Activated CD4-positive, alpha-beta T cell treated with anti-CD3 and anti-CD28 coated beads, Interleukin-2, amount 50 U/mL, for 48 hours (primary cell): Measurements from ENCODE around the gene ZNF689.
"Not testable (repeated sequence)": the region's sequence is repeated elsewhere in the genome, so short reads cannot be mapped to it uniquely, and the experiment has no call there.

Source experiments
- DNase-seq, 2 experiments: peaks; one replicate each; pipeline ENCODE4 v3.0.0-alpha.2; 2020

ZNF689 gene

GRCh38 chr16:30590869-30591268 is 19.3 kb downstream of the ZNF689 start:
- not testable (repeated sequence) for DNase-seq

DNA sequence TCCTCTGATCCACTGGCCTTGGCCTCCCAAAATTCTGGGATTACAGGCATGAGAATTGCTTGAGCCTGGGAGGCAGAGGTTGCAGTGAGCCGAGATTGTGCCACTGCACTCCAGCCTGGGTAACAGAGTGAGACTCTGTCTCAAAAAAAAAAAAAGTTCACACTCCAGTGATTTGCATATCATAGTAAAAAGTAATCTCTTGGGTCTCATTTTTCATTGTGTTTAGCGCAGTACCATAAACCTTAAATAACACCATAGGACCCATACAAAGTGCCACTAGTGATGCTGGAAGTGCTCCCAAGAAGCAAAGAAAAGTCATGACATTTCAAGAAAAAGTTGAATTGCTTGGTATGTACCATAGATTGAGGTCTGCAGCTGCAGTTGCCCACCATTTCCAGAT is 20.6 kb downstream of the ZNF689 start:
- not testable (repeated sequence) for DNase-seq

DNA sequence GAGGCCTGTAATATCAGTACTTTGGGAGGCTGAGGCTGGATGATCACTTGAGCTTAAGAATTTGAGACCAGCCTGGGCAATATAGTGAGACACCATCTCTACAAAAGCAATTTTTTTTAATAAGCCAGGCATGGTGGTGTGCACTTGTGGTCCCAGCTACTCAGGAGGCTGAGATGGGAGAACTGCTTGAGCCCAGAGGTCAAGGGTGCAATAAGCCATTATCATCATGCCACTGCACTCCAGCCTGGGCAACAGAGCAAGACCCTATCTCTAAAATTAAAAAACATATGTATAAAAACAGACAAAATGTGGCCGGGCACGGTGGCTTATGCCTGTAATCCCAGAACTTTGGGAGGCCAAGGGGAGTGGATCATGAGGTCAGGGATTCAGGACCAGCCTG is 21.5 kb downstream of the ZNF689 start:
- DNase-seq = no peak

GRCh38 chr16:30585400-30586191 is 24.6 kb downstream of the ZNF689 start, which contains the start of gene ZNF785:
Gene ZNF785, minus strand, starts transcription at chr16:30585697. Its CDS starts 86 bp downstream, at chr16:30585611.
- peak; percentile 92 to 95 for DNase-seq

DNA sequence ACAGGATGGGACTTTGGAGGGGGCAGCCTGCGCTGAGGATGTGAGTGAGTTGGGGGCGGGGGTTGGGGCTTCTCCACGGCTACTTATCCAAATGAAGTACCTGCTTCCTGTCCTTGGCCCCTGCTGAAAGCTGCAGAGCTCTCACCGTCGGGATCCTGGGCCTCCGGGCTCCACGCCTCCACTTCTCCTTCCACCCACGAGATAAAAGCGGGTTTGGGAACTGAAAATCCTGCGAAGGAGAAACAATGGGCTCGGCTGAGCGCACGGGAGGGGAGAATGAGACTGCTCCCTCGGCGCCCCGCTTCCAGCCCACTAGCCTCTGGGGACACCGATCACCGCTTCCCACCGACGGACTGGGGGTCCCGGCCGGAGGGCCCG is 25.2 kb downstream of the ZNF689 start:
- DNase-seq = no peak

GRCh38 chr16:30582611-30583340 is 27.4 kb downstream of the ZNF689 start:
- DNase-seq = no peak

DNA sequence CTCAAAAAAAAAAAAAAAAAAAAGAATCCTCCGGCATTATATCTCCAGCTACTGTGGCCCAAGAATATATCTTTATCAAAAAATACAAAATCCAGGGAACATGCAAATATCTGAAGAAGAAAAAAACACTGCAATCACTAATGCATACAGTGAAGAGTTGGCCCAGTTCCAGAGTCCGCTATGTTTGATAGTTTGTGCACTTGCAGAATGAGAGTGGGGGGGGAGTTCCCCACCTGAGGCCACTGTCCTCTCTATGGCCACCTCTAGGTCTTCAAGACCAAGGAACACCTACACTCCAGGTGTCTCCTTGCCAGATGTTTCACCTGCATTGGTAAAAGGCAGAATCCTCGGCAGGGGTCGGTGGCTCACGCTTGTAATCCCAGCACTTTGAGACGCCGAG is 28.7 kb downstream of the ZNF689 start:
- DNase-seq = no peak

DNA sequence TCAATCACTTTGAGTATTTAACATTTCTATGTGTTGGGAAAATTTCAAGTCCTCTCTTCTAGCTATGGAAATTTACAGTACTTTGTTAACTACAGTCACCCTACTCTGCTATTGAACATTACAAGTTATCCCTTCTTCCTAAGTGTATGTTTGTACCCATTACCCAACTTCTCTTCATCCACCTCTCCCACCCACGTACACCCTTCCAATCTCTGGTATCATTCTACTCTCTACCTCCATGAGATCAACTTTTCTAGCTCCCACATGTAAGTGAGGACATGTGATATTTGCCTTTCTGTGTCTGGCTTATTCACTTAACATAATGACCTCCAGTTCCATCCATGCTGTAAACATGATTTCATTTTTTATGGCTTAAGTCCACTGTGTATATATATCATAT is 35.5 kb downstream of the ZNF689 start:
- DNase-seq = no peak

- peak; percentile 91 to 93 for DNase-seq
Measured at GRCh38 chr16:30571445-30572322, 38.5 kb downstream of the ZNF689 start, which contains the start of gene ZNF688. Gene ZNF688, minus strand, starts transcription at chr16:30571714. Its CDS starts 85 bp downstream, at chr16:30571629.

DNA sequence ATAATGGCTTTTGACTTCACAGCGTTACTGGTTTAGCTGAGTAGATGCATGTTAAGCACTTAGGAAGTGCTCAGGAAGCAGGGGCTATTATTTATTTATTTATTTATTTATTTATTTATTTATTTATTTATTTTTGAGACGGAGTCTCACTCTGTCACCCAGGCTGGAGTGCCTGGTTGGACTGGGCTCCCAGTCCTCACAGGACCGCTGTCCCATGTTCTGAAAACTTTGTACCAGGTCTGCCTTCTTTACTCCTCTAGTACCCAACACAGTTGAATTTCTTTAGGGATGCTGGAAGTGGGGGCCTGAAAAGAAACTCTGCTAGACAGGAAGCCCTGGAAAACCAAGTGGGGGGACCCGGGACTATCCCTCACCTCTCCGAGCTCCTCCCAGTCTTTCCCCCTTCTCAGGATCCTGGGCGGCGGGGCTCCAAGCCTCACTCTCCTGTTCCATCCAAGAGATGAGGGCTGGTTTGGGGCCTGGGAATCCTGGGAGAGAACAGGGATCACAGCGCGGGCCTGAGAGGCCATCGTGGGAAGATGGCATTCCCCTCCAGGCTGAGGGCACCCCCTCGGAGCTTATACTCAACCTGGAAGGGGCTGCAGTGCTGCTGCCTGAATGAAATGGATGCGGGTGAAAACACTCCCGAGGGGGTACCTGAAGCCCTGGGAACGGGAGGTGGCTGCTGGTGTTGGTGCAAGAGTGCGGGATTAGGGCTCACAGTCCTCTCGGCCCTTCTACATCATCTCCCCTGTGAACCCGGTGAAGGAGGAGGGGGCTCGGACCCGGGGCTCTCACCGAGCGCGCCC is 39.3 kb downstream of the ZNF689 start:
- DNase-seq = peak in 1 of 2 experiments; percentile 33

GRCh38 chr16:30569746-30570635 is 40.2 kb downstream of the ZNF689 start:
- DNase-seq = no peak

- DNase-seq = no peak
Measured at GRCh38 chr16:30569281-30569680, 40.9 kb downstream of the ZNF689 start.

- DNase-seq = peak; percentile 38 to 42
Measured at GRCh38 chr16:30567991-30568638, 42.1 kb downstream of the ZNF689 start.

- DNase-seq = peak; percentile 67 to 76
Measured at GRCh38 chr16:30567160-30567990, 42.8 kb downstream of the ZNF689 start.

DNA sequence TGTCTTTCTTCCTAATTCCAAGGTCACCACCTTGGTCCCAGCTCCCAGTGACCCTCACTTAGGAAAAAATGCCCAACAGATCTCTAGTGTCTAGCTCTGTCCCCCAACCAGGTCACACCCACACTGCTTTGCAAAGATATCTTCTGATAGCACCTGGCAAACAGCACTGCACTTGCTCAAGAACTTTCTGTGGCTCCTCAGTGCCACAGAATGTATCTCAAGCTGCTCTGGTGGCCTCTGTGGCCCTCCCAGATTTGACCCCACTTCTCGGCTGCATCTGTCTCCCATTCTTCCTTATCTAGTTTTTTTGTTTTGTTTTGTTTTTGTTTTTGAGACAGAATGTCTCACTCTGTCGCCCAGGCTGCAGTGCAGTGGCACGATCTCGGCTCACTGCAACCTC is 43.7 kb downstream of the ZNF689 start:
- no peak for DNase-seq

DNA sequence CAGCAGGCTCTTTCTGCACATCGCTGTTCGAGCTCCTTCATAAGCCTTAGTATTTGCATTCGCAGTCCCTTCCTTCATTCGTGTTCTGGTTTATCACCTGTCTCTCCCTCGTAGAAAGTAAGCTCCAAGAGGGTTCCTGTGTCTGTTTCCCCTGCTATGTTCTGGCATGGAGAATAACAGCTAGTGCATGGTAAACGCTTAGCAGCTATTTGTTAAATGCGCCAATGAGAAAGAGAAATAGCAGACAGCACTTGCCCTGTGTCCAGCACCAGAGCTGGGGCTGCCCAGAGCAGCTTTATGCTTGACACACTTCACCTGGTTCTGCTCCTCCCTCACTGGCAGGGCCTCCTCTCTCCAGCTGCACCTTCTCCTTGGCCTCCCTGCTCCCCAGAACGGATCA is 44.2 kb downstream of the ZNF689 start:
- DNase-seq = no peak

DNA sequence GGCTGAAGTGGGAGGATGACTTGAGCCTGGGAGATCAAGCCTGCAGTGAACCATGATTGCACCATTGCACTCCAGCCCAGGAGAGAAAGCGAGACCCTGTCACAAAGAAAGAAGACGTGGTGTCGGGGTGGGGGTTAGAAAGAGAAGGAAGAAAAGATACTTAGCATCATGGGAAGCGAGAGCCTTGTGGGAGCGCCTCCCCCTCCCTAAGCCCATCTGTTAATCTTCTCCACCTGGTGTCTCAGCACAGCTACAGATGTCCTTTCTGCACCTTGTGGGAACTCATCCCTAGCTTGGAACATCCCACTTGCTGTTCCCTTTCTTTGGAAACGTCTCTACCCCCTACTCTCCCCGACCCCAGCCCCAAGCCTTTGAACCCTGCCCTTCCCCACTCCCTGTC is 44.7 kb downstream of the ZNF689 start:
- DNase-seq = no peak

DNA sequence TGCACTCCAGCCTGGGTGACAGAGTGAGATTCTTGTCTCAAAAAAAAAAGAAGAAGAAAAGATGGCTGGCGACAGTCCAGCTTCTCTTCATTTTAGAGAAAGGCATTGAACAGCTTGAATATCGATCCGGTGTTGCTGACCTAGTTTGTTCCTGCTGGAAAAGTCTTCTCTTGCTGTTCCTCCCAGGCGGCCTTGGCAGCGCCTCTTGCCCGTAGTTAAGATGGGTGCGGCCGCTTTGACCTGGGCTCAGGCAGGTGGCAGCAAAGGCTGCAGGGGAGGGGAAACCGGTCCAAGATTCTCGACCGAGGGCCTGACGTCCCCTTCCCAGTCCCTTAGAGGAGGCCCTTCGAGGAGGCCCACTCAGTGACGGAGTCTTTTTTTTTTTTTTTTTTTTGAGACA is 48.2 kb downstream of the ZNF689 start:
- no peak for DNase-seq

DNA sequence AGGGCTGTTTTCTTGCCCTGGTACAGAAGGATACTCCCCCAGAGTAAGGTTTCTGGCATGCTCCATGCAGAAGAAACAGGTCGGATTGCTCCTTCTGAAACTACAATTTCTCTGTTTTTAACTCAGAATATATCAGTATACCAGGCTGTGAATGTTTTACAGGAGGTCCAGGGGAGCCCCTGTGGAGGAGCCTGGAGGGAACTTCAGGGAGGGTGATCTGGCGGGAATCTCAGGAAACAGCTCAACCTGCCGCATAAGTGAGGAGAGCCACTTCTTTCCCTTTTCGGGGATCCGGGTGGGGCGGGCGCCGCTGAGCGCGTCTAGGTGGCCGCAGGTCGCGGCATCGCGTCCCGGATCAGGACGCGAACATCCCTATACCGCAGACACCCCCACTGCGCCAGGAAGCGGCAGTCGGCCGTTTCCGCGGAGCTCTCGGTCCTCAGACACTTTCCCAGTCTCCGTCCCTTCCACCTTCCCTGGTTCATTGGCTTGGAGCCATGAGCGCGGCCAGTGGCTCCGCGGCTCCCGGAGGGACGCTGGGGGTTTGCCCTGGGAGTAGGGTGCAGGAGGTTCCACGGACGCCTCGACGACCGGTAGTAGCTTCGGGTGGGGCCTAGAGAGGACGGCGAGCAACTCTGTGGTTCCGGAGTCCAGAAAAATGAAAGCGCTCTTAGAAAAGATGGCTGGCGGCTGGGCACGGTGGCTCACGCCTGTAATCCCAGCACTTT is 48.9 kb downstream of the ZNF689 start:
- DNase-seq = peak in 1 of 2 experiments; percentile 38
